Measurements from ENCODE around the gene GOLGA8B.
"Not testable (repeated sequence)": the region's sequence is repeated elsewhere in the genome, so short reads cannot be mapped to it uniquely, and the experiment has no call there.

DNA sequence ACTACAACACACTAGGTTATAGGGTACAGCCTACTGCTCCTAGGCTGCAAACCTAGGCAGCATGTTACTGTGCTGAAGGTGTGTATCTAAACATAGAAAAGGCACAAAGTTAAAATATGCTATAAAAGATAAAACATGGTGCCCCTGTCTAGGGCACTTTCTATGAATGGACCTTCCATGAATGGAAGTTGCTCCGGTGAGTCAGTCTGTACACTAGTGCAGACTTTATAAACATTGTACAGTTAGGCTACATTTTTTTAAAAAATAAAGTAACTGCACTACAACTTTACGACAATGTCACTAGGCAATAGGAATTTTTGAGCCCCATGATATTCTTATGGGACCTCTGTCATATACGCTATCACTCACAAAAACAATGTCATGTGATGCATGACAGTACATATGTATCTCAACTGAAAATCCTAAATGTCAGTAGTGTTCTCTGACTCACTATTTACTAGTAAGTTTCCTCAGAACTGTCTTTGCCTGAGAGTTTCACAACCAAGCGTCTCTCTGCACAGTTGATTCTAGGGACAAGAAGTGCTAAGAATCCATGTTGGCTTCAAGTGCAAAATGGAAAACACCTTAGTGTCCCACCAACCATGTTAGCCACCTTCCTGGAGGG, 5.7 kb downstream of the GOLGA8B start:
- TF ChIP-seq, protein P1, sequence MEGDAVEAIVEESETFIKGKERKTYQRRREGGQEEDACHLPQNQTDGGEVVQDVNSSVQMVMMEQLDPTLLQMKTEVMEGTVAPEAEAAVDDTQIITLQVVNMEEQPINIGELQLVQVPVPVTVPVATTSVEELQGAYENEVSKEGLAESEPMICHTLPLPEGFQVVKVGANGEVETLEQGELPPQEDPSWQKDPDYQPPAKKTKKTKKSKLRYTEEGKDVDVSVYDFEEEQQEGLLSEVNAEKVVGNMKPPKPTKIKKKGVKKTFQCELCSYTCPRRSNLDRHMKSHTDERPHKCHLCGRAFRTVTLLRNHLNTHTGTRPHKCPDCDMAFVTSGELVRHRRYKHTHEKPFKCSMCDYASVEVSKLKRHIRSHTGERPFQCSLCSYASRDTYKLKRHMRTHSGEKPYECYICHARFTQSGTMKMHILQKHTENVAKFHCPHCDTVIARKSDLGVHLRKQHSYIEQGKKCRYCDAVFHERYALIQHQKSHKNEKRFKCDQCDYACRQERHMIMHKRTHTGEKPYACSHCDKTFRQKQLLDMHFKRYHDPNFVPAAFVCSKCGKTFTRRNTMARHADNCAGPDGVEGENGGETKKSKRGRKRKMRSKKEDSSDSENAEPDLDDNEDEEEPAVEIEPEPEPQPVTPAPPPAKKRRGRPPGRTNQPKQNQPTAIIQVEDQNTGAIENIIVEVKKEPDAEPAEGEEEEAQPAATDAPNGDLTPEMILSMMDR (IDR thresholded peaks at IDR 0.05), result not testable (repeated sequence)
- TF ChIP-seq POLR2A (IDR thresholded peaks at IDR 0.05), result not testable (repeated sequence)

Data from adrenal gland (tissue), 5 donors.